ENCODE data around the gene DMD. TPM values are rescaled to one million over a fixed set of nuclear protein-coding genes. Genes with fewer than 3 reads are reported as not detected.

Gene DMD
- total RNA-seq, 4 donors from 2014 or later = 2.2 to 26.7 (median 7.8) TPM

GRCh38 chrX:31893525-31893924 is 1317.8 kb downstream of the DMD start:
- no peaks in the 10 kb centered on the region for H3K27me3 ChIP-seq
- H3K4me1 ChIP-seq = no peaks in the 10 kb centered on the region
- no peak overlapping the region for H3K27ac ChIP-seq
- no peak overlapping the region for H3K4me3 ChIP-seq
- no peaks in the 10 kb centered on the region for H3K9me3 ChIP-seq
- no peak for DNase-seq
- intact Hi-C loops (cut with DNase I) = no loop called here
- H3K36me3 ChIP-seq = no peaks in the 10 kb centered on the region
- WGBS, 2 donors = 48 to 71% methylated on average over 4 of the region's 4 CpGs
- TF ChIP-seq CTCF (IDR thresholded peaks at IDR 0.05) = no peak
- TF ChIP-seq POLR2A (IDR thresholded peaks at IDR 0.05) = no peak

- Histone ChIP-seq H3K27me3 (no peaks in the 10 kb centered on the region), H3K36me3 (no peaks in the 10 kb centered on the region), H3K27ac (no peak overlapping the region), H3K9me3 (no peaks in the 10 kb centered on the region), H3K4me3 (no peak overlapping the region), H3K4me1 (no peaks in the 10 kb centered on the region)
- intact Hi-C loops (cut with DNase I) = no loop called here
- TF ChIP-seq CTCF (IDR thresholded peaks at IDR 0.05) (no peak), POLR2A (IDR thresholded peaks at IDR 0.05) (no peak)
- WGBS, 2 donors = 55 to 83% methylated on average over 2 of the region's 2 CpGs
- DNase-seq = no peak
Measured at GRCh38 chrX:31889088-31889487, 1322.3 kb downstream of the DMD start.

GRCh38 chrX:31884535-31884934 is 1326.8 kb downstream of the DMD start:
- H3K36me3 ChIP-seq = no peaks in the 10 kb centered on the region
- intact Hi-C loops (cut with DNase I) = no loop called here
- no peak for TF ChIP-seq POLR2A (IDR thresholded peaks at IDR 0.05)
- TF ChIP-seq CTCF (IDR thresholded peaks at IDR 0.05) = no peak
- H3K27ac ChIP-seq = no peak overlapping the region
- DNase-seq = no peak
- H3K9me3 ChIP-seq = no peaks in the 10 kb centered on the region
- 76 to 91% methylated on average over 2 of the region's 2 CpGs for WGBS, 2 donors
- H3K27me3 ChIP-seq = no peaks in the 10 kb centered on the region
- H3K4me3 ChIP-seq = no peak overlapping the region
- H3K4me1 ChIP-seq = no peaks in the 10 kb centered on the region

- Histone ChIP-seq H3K27me3 (no peaks in the 10 kb centered on the region), H3K4me3 (no peak overlapping the region), H3K36me3 (no peaks in the 10 kb centered on the region), H3K9me3 (no peaks in the 10 kb centered on the region), H3K27ac (no peak overlapping the region), H3K4me1 (no peaks in the 10 kb centered on the region)
- 31 to 38% methylated on average over 2 of the region's 2 CpGs for WGBS, 2 donors
- intact Hi-C loops (cut with DNase I) = no loop called here
- TF ChIP-seq POLR2A (IDR thresholded peaks at IDR 0.05) = no peak
- no peak for TF ChIP-seq CTCF (IDR thresholded peaks at IDR 0.05)
- DNase-seq = no peak
Measured at GRCh38 chrX:31872007-31872406, 1339.3 kb downstream of the DMD start.

- no peak for TF ChIP-seq CTCF (IDR thresholded peaks at IDR 0.05)
- TF ChIP-seq POLR2A (IDR thresholded peaks at IDR 0.05) = no peak
- no peaks in the 10 kb centered on the region for H3K9me3 ChIP-seq
- H3K27me3 ChIP-seq = no peaks in the 10 kb centered on the region
- no peaks in the 10 kb centered on the region for H3K4me1 ChIP-seq
- intact Hi-C loops (cut with DNase I) = no loop called here
- no peak for DNase-seq
- no peaks in the 10 kb centered on the region for H3K36me3 ChIP-seq
- H3K4me3 ChIP-seq = no peak overlapping the region
- H3K27ac ChIP-seq = no peak overlapping the region
Measured at GRCh38 chrX:31870267-31870666, 1341.1 kb downstream of the DMD start.
